ENCODE data around the gene ARHGAP29. TPM values are rescaled to one million over a fixed set of nuclear protein-coding genes. Genes with fewer than 3 reads are reported as not detected.

The ARHGAP29 gene
- total and polyA plus RNA-seq, 2 experiments from 2014 or later = 114 to 152 TPM

DNA sequence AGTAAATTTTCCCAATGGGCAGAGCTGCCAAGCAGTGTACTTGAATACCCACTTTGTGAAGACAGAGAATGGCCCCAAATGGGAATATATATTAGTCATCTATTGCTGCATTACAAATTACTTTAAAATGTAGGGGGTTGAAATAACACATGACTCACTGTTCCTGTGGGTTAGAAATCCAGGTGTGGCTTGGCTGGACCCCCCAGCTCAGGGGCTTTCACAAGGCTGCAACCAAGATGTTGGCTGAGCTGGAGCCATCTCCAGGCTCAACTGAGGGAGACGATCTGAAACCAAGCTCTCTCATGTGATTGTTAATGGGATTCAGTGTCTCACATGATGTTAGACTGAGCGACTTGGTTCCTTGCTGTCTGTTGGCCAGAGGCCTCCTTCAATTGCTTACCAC lies 33.4 kb upstream of the ARHGAP29 start:
- H3K9me2 ChIP-seq (ENCODE audit: insufficient read depth) = no peaks in the 10 kb centered on the region
- peaks cover 47% of the 10 kb centered on the region for H3K4me1 ChIP-seq (ENCODE audit: insufficient read depth)
- H3K4me3 ChIP-seq = no peak overlapping the region
- H3K27ac ChIP-seq = peak overlapping the region; percentile 58
- H3K9ac ChIP-seq = no peak overlapping the region
- no peaks in the 10 kb centered on the region for H4K20me1 ChIP-seq (ENCODE audit: insufficient read depth)
- H3F3A ChIP-seq (ENCODE audit: insufficient read depth) = peaks cover 44% of the 10 kb centered on the region; the same call in 1 of the 2 replicates
- H2AFZ ChIP-seq = no peak overlapping the region; the same call in 1 of the 2 replicates
- no peaks in the 10 kb centered on the region for H3K79me2 ChIP-seq (ENCODE audit: insufficient read depth)
- no peaks in the 10 kb centered on the region for H3K36me3 ChIP-seq (ENCODE audit: low read depth)
- WGBS, 2 experiments (ENCODE audit: low coverage in 1 of 2, low lambda C conversion rate in 2 of 2, missing lambda C conversion rate in 2 of 2) = 85 to 87% methylated on average over 2 of the region's 2 CpGs
- in situ Hi-C loops (cut with MboI) = no loop called here
- no peaks in the 10 kb centered on the region for H3K27me3 ChIP-seq (replicated peaks; ENCODE audit: insufficient read depth)
- H3K9me3 ChIP-seq (ENCODE audit: low read depth) = no peaks in the 10 kb centered on the region
- DNase-seq = peak; percentile 75
- H3K4me2 ChIP-seq (ENCODE audit: unreplicated experiment) = peak overlapping the region; percentile 68
- TF ChIP-seq EZH2 (IDR thresholded peaks at IDR 0.05; ENCODE audit: insufficient read depth, poor library complexity, severe bottlenecking) = no peak
- TF ChIP-seq EZH2phosphoT487 (IDR thresholded peaks at IDR 0.05; ENCODE audit: insufficient read depth, low read depth) = no peak

- Histone ChIP-seq H3K36me3 (ENCODE audit: low read depth) (no peaks in the 10 kb centered on the region), H3F3A (ENCODE audit: insufficient read depth) (peaks cover 53% of the 10 kb centered on the region; the same call in 1 of the 2 replicates), H3K79me2 (ENCODE audit: insufficient read depth) (no peaks in the 10 kb centered on the region), H2AFZ (no peak overlapping the region), H3K4me3 (no peak overlapping the region), H3K27ac (no peak overlapping the region), H3K4me1 (ENCODE audit: insufficient read depth) (peaks cover 56% of the 10 kb centered on the region), H3K9ac (no peak overlapping the region), H4K20me1 (ENCODE audit: insufficient read depth) (no peaks in the 10 kb centered on the region), H3K27me3 (replicated peaks; ENCODE audit: insufficient read depth) (no peaks in the 10 kb centered on the region), H3K9me2 (ENCODE audit: insufficient read depth) (no peaks in the 10 kb centered on the region), H3K9me3 (ENCODE audit: low read depth) (no peaks in the 10 kb centered on the region), H3K4me2 (ENCODE audit: unreplicated experiment) (no peak overlapping the region)
- DNase-seq = no peak
- in situ Hi-C loops (cut with MboI) = no loop called here
- TF ChIP-seq EZH2phosphoT487 (IDR thresholded peaks at IDR 0.05; ENCODE audit: insufficient read depth, low read depth) (no peak), EZH2 (IDR thresholded peaks at IDR 0.05; ENCODE audit: insufficient read depth, poor library complexity, severe bottlenecking) (no peak)
- WGBS, 2 experiments (ENCODE audit: low coverage in 1 of 2, low lambda C conversion rate in 2 of 2, missing lambda C conversion rate in 2 of 2) = 94 to 98% methylated on average over 2 of the region's 2 CpGs
Observed at GRCh38 chr1:94269921-94270320, 32.5 kb upstream of the ARHGAP29 start.

DNA sequence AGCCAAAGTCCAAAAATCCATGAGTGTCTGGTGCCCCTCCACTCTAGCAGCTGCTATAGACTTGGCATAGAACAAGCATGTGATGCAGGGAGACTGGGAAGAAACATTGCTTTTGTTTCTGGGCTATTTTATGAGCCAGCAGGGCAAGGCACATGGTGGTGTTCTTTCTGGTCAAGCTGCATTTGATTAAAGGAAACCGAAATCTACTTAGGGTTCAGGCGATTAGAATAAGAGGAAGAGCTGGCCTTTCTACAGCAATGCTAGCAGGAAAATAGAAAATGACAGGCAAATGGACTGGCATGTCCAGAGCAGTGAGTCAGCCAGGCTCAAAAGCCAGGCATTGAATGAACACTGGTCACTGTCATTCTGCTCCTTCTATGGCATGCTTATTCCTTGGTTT lies 28.5 kb upstream of the ARHGAP29 start:
- peak overlapping the region; percentile 17; the same call in 1 of the 2 replicates for H3K27ac ChIP-seq
- no peaks in the 10 kb centered on the region for H3K27me3 ChIP-seq (replicated peaks; ENCODE audit: insufficient read depth)

DNA sequence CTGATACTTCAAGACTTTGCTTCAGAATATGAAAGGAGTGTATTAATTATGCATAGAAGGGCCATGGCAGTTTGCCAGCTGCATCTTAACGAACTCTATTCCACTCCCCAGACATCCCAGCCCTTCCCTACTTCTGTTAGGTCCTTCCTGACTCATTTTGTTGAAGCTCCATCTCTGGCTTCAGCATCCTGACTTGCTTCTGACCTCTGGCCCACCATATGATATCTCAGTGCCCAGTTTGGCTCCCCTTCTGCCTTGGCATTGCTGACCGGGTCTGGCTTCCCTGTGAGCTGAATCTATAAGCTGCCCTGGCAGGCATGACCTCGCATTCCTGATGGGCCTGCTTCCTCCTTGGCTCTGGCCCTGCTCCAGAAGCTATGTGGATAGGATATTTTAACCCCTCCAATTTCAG lies 27.6 kb upstream of the ARHGAP29 start:
- no peaks in the 10 kb centered on the region for H3K9me3 ChIP-seq (ENCODE audit: low read depth)
- no peaks in the 10 kb centered on the region for H3K36me3 ChIP-seq (ENCODE audit: low read depth)
- peaks cover 36% of the 10 kb centered on the region for H3F3A ChIP-seq (ENCODE audit: insufficient read depth)
- no peak overlapping the region for H2AFZ ChIP-seq
- in situ Hi-C loops (cut with MboI) = no loop called here
- peaks cover 32% of the 10 kb centered on the region for H3K4me1 ChIP-seq (ENCODE audit: insufficient read depth)
- no peak for DNase-seq
- TF ChIP-seq EZH2phosphoT487 (IDR thresholded peaks at IDR 0.05; ENCODE audit: insufficient read depth, low read depth) (no peak), EZH2 (IDR thresholded peaks at IDR 0.05; ENCODE audit: insufficient read depth, poor library complexity, severe bottlenecking) (no peak)
- no peak overlapping the region for H3K9ac ChIP-seq
- no peak overlapping the region for H3K4me3 ChIP-seq
- no peak overlapping the region for H3K27ac ChIP-seq
- no peaks in the 10 kb centered on the region for H3K9me2 ChIP-seq (ENCODE audit: insufficient read depth)
- H3K27me3 ChIP-seq (replicated peaks; ENCODE audit: insufficient read depth) = no peaks in the 10 kb centered on the region
- H3K79me2 ChIP-seq (ENCODE audit: insufficient read depth) = no peaks in the 10 kb centered on the region
- WGBS, 2 experiments (ENCODE audit: low coverage in 1 of 2, low lambda C conversion rate in 2 of 2, missing lambda C conversion rate in 2 of 2) = 50 to 56% methylated on average over 3 of the region's 3 CpGs
- H4K20me1 ChIP-seq (ENCODE audit: insufficient read depth) = no peaks in the 10 kb centered on the region
- H3K4me2 ChIP-seq (ENCODE audit: unreplicated experiment) = peak overlapping the region; percentile 31

More for the DNA sequence above, 28.5 kb upstream of the ARHGAP29 start:
- no peak overlapping the region for H3K4me2 ChIP-seq (ENCODE audit: unreplicated experiment)
- in situ Hi-C loops (cut with MboI) = no loop called here
- TF ChIP-seq EZH2 (IDR thresholded peaks at IDR 0.05; ENCODE audit: insufficient read depth, poor library complexity, severe bottlenecking) (no peak), EZH2phosphoT487 (IDR thresholded peaks at IDR 0.05; ENCODE audit: insufficient read depth, low read depth) (no peak)
- H2AFZ ChIP-seq = 0 out of 2 replicates have a peak overlapping the region, but pooled peaks have one; percentile 19
- H4K20me1 ChIP-seq (ENCODE audit: insufficient read depth) = no peaks in the 10 kb centered on the region
- H3K9me2 ChIP-seq (ENCODE audit: insufficient read depth) = no peaks in the 10 kb centered on the region
- no peak overlapping the region for H3K9ac ChIP-seq
- DNase-seq = peak; percentile 69
- H3K4me1 ChIP-seq (ENCODE audit: insufficient read depth) = peaks cover 39% of the 10 kb centered on the region
- H3K4me3 ChIP-seq = no peak overlapping the region
- H3K79me2 ChIP-seq (ENCODE audit: insufficient read depth) = no peaks in the 10 kb centered on the region
- 0 to 2% methylated on average over 2 of the region's 2 CpGs for WGBS, 2 experiments (ENCODE audit: low coverage in 1 of 2, low lambda C conversion rate in 2 of 2, missing lambda C conversion rate in 2 of 2)
- H3K9me3 ChIP-seq (ENCODE audit: low read depth) = no peaks in the 10 kb centered on the region
- H3F3A ChIP-seq (ENCODE audit: insufficient read depth) = peaks cover 39% of the 10 kb centered on the region
- no peaks in the 10 kb centered on the region for H3K36me3 ChIP-seq (ENCODE audit: low read depth)
